ENCODE results near the gene AGTR1. TPM values are rescaled to one million over a fixed set of nuclear protein-coding genes. Genes with fewer than 3 reads are reported as not detected.

AGTR1 gene
- total RNA-seq, 1 experiment from 2014 or later, result not detected

DNA sequence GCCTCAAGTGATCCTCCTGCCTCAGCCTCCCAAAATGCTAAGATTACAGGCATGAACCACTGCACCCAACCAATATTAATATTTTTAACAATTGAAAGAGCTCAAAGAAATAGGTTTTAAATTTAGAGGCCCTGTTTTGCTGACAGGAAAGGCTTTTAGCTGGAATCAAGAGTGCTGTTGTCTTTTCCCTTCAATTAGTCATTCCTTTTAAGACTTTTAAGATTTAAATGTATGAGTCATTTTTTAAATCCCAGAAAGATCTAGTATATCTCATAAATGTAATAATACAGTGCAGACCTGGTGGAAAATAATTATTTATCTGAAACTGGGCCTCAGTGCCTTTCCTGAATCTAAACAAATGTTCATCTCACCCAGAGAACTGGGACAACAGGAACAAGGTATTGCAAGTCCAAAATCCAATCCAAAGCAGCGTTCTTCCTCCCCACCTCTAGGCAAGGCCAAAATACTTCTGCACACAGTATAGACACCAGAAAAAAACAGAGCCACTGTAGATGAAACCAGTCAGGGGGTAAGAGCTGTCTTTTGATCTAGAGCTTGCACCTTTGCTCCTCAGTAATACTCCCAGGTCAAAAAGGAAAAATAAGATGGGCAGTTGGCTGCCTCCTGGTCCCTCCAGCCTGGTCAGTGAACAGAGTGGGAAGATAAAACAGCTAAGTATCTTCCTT lies 14.4 kb downstream of the AGTR1 start:
- Mint-ChIP-seq H3K4me3 (ENCODE audit: unreplicated experiment) (no peak overlapping the region), H3K27me3 (ENCODE audit: insufficient read depth, unreplicated experiment) (peaks cover 43% of the 10 kb centered on the region), H3K9me3 (ENCODE audit: unreplicated experiment) (no peaks in the 10 kb centered on the region), H3K4me1 (ENCODE audit: insufficient read depth, unreplicated experiment) (no peaks in the 10 kb centered on the region), H3K36me3 (ENCODE audit: insufficient read depth, unreplicated experiment) (no peaks in the 10 kb centered on the region), H3K27ac (ENCODE audit: low read depth, unreplicated experiment) (no peak overlapping the region)
- ChIA-PET POLR2A (no interaction called here), CTCF (interaction anchor here (0.6 to 0.7 kb wide), 2 partner anchors 230 to 451 kb away, joined by 3 to 4 read pairs; no protein-coding TSS in a partner anchor)
- no TSS peak for BruUV-seq (replicated peaks)
- TF ChIP-seq CTCF (IDR thresholded peaks at IDR 0.05; ENCODE audit: unreplicated experiment), result no peak
- intact Hi-C loops (cut with micrococcal nuclease), result no loop called here
- no peak for DNase-seq (ENCODE audit: unreplicated experiment)

DNA sequence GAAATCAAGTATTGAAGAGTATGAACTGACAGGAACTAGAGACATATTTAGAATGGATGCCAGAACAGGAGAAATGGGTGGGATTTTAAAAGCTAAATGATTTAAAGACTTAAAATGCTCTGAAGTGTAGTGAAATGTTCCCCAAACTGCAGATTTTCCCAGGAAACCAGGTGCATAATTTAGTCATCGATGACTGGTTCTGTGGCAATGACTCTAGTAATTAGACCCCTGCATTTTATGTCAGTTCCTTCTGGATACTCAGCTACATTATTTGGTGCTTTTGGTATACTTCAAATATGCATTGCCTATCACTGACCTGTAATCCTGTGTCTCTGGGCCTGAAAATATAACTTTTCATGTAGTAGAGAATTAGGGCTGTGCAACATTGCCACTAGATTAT lies 16.8 kb downstream of the AGTR1 start:
- DNase-seq (ENCODE audit: unreplicated experiment), result no peak
- no TSS peak for BruUV-seq (replicated peaks)
- intact Hi-C loops (cut with micrococcal nuclease), result no loop called here
- H3K27ac Mint-ChIP-seq (ENCODE audit: low read depth, unreplicated experiment), result no peak overlapping the region
- CTCF ChIA-PET, result interaction anchor here (0.5 to 1.3 kb wide), 4 partner anchors 12 to 334 kb away, joined by 3 read pairs; no protein-coding TSS in a partner anchor
- no peak for TF ChIP-seq CTCF (IDR thresholded peaks at IDR 0.05; ENCODE audit: unreplicated experiment)
- no peaks in the 10 kb centered on the region for H3K36me3 Mint-ChIP-seq (ENCODE audit: insufficient read depth, unreplicated experiment)
- H3K4me3 Mint-ChIP-seq (ENCODE audit: unreplicated experiment), result no peak overlapping the region
- POLR2A ChIA-PET, result no interaction called here
- H3K9me3 Mint-ChIP-seq (ENCODE audit: unreplicated experiment), result no peaks in the 10 kb centered on the region
- H3K4me1 Mint-ChIP-seq (ENCODE audit: insufficient read depth, unreplicated experiment), result no peaks in the 10 kb centered on the region
- H3K27me3 Mint-ChIP-seq (ENCODE audit: insufficient read depth, unreplicated experiment), result peaks cover 31% of the 10 kb centered on the region

GRCh38 chr3:148716657-148717056 lies 19.0 kb downstream of the AGTR1 start:
- H3K27me3 Mint-ChIP-seq (ENCODE audit: insufficient read depth, unreplicated experiment), result peaks cover 52% of the 10 kb centered on the region
- BruUV-seq (replicated peaks), result no TSS peak
- ChIA-PET CTCF (interaction anchor here (0.6 kb wide), 2 partner anchors 336 to 1413 kb away, joined by 3 to 4 read pairs; no protein-coding TSS in a partner anchor), POLR2A (no interaction called here)
- no peaks in the 10 kb centered on the region for H3K36me3 Mint-ChIP-seq (ENCODE audit: insufficient read depth, unreplicated experiment)
- no peaks in the 10 kb centered on the region for H3K9me3 Mint-ChIP-seq (ENCODE audit: unreplicated experiment)
- DNase-seq (ENCODE audit: unreplicated experiment), result no peak
- peak; percentile 5 for TF ChIP-seq CTCF (IDR thresholded peaks at IDR 0.05; ENCODE audit: unreplicated experiment)
- no peak overlapping the region for H3K4me3 Mint-ChIP-seq (ENCODE audit: unreplicated experiment)
- no peaks in the 10 kb centered on the region for H3K4me1 Mint-ChIP-seq (ENCODE audit: insufficient read depth, unreplicated experiment)
- H3K27ac Mint-ChIP-seq (ENCODE audit: low read depth, unreplicated experiment), result no peak overlapping the region
- intact Hi-C loops (cut with micrococcal nuclease), result no loop called here

GRCh38 chr3:148717885-148718561 lies 20.3 kb downstream of the AGTR1 start:
- BruUV-seq (replicated peaks), result no TSS peak
- Mint-ChIP-seq H3K27ac (ENCODE audit: low read depth, unreplicated experiment) (no peak overlapping the region), H3K4me3 (ENCODE audit: unreplicated experiment) (no peak overlapping the region), H3K9me3 (ENCODE audit: unreplicated experiment) (no peaks in the 10 kb centered on the region), H3K27me3 (ENCODE audit: insufficient read depth, unreplicated experiment) (peaks cover 66% of the 10 kb centered on the region), H3K36me3 (ENCODE audit: insufficient read depth, unreplicated experiment) (no peaks in the 10 kb centered on the region), H3K4me1 (ENCODE audit: insufficient read depth, unreplicated experiment) (no peaks in the 10 kb centered on the region)
- intact Hi-C loops (cut with micrococcal nuclease), result no loop called here
- TF ChIP-seq CTCF (IDR thresholded peaks at IDR 0.05; ENCODE audit: unreplicated experiment), result no peak
- ChIA-PET POLR2A (no interaction called here), CTCF (interaction anchor here (0.6 to 4.3 kb wide), 4 partner anchors 210 to 337 kb away, joined by 3 to 48 read pairs (median 4); no protein-coding TSS in a partner anchor)
- no peak for DNase-seq (ENCODE audit: unreplicated experiment)
